NK-92 treated with Interleukin-12 subunit alpha and Interleukin-12 subunit beta, amount 100 ng/mL, for 24 hours (cell line): ENCODE data around the gene ABO.
"Not testable (repeated sequence)": the region's sequence is repeated elsewhere in the genome, so short reads cannot be mapped to it uniquely, and the experiment has no call there.

ENCODE experiments used
- DNase-seq: peaks from one replicate; lab custom pipeline; 2025; lab: John Stamatoyannopoulos, UW

ABO gene

GRCh38 chr9:133263557-133263956, 11.4 kb downstream of the ABO start:
- no peak for DNase-seq

DNA sequence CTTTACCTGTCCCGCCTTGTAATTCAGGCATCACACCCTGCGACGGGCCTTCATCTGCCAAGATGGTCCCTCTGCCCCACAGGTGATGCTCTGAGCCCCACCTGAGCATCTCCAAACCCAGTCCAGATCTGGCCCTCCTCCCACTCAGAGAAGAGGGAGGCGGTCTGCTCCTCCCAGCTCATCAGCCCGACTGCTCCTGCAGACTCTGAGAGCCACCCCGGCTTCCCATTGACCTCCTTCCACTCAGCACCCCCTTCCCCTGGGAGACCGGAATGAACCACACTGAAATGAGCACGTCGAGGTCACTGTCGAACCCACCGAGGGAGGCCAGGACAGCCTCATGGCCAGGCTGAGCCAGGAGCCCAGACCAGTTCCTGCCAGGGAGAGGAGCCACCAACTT, 12.8 kb downstream of the ABO start:
- no peak for DNase-seq

DNA sequence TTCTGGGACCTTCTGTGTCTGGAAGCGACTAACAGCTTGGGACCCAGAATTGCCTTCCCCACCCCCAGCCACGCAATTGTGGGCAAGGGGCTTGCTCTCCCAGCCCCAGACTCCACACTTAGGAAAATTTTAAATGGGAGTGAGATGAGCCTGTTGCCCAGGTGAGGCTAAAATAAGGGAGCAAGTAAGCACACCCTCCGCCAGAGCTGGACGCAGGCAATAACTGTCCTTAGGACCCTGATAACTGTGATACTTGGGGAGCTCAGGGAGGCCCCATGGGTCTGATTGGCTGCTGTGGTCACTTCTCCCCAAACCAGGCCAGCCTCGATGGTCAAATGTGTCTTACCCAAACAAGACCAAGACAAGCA, 13.3 kb downstream of the ABO start:
- no peak for DNase-seq

GRCh38 chr9:133261103-133261752, 13.8 kb downstream of the ABO start:
- DNase-seq = no peak

DNA sequence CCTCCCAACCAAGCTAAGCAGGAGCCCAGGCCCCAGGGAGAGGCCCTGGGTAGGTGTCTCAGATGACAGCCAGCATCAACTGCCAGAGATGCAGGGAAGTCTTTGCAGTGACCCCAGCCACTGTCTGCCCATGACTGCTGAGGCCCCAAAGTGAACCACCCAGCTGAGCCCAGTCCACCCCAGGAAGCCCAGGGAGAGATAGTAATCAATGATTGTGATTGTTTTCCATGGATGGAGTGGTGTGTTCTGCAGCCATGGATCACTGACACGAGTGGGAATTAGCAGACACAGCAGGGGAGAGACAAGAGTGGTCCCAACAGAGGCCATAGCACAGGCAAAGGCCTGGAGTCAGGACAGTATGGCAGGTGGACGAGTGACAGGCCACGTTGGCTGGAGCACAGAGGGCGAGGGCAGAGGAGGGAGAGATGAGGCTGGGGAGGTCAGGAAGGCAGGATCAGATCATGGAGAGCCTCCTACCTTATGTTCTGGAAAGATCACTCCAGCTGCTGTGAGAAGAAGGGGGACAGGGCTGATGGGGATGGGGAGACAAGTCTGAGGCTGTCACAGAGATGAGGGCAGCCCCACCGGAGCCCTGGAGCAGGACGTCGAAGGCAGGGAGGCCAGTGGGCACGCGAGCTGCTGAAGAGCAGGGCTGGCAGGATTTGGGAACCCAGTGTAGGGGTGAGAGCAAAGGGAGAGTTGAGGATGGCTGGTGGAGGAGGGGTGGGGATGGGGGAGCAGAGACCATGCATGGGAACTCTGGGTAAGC, 14.5 kb downstream of the ABO start:
- no peak for DNase-seq

DNA sequence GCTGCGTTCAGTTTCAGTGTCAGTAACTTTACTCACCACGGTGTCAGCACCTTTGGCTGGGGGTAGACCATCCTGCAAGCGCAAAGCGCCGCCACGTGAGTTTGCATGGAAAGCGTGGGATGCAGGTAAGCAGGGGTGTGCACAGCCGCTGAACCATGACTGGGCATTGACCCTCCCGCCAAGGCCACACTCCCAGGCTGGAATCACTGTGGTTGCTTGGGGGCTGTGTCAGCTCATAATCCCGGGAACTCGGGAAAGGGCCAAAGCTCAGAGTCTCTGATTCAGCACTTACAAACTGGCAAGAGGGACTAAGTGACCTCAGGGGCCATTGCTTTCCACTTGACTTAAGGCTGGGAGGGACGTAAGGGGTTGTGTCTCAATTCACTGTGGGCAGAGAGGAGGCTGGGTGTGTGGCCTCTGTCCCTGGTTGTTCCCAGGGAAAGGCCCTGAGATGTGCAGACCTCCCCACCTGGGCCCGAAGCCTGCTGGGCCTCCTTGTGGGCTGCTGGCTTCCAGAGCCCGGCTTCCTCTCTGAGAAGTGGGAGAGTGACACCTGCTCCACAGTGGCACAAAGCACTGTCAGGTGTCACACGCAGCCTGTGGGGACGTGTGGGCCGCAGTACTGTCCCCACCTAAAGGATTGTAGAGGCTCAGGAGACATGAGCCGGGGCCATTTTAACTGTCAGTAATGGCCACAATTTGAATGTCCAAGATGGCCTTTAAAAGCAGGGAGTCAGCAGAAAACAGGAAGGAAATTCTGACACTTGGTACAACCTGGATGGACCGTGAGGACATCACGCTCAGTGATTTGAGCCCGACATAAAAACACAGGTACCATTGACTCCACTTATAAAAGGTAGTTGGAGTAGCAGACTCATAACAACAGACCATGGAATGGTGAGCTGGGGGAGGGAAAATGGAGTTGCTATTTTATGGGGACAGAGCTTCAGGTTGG, 16.7 kb downstream of the ABO start:
- no peak for DNase-seq

GRCh38 chr9:133257465-133257956, 17.5 kb downstream of the ABO start:
- DNase-seq = no peak

GRCh38 chr9:133256686-133257091, 18.3 kb downstream of the ABO start:
- no peak for DNase-seq

GRCh38 chr9:133256136-133256461, 18.9 kb downstream of the ABO start:
- DNase-seq = no peak

DNA sequence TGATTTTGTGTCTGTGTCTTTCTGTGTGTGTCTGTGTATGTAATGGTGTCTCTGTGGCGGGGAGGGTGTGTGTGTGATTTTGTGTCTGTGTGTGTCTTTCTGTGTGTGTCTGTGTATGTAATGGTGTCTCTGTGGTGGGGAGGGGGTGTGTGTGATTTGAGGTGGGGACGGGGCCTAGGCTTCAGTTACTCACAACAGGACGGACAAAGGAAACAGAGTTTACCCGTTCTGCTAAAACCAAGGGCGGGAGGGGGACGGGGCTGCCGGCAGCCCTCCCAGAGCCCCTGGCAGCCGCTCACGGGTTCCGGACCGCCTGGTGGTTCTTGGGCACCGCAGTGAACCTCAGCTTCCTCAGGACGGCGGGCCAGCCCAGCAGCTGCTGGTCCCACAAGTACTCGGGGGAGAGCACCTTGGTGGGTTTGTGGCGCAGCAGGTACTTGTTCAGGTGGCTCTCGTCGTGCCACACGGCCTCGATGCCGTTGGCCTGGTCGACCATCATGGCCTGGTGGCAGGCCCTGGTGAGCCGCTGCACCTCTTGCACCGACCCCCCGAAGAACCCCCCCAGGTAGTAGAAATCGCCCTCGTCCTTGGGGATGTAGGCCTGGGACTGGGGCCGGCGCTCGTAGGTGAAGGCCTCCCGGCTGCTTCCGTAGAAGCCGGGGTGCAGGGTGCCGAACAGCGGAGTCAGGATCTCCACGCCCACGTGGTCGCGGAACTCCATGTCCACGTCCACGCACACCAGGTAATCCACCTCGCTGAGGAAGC, 19.4 kb downstream of the ABO start:
- DNase-seq = no peak

GRCh38 chr9:133254471-133254870, 20.5 kb downstream of the ABO start:
- DNase-seq = no peak

DNA sequence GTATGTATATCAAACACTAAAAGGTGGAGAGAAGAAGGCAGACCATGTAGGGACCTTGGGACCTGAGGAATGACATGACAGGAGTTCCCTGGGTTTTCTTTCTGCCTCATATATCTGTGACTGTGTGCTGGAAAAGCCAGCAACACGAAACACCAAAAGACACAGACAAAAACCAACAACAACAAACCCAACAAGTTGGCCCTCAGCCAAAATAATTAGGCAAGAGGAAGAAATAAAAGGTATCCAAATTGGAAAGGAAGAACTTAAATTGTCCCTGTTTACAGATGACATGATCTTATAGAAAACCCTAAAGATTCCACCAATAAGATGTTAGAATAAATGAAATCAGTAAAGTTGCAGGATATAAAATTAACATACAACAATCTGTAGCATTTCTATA, 21.7 kb downstream of the ABO start:
- no peak for DNase-seq

GRCh38 chr9:133252301-133253020, 22.5 kb downstream of the ABO start:
- DNase-seq = no peak

DNA sequence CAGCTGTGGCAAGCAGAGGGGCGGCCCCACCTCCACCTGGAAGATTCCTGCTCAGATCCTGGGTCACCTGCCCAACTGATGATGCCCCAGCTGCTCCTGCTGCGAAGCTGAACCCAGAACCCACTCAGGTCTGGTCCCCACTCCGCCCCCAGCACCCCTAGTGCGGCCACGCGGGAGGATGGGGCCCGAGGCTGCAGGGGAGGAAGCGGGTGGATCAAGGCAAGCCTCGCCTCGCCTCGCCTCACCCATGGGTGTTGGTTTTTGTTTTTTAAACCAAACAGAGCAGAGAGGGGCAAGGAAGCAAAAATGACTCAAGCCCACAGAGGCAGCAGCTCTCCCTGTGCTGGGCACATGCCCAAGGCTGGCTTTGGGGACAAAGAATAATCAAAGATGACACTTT, 23.2 kb downstream of the ABO start:
- no peak for DNase-seq

- not testable (repeated sequence) for DNase-seq
These were observed 23.8 kb downstream of the ABO start for GRCh38 chr9:133251221-133251620.

DNA sequence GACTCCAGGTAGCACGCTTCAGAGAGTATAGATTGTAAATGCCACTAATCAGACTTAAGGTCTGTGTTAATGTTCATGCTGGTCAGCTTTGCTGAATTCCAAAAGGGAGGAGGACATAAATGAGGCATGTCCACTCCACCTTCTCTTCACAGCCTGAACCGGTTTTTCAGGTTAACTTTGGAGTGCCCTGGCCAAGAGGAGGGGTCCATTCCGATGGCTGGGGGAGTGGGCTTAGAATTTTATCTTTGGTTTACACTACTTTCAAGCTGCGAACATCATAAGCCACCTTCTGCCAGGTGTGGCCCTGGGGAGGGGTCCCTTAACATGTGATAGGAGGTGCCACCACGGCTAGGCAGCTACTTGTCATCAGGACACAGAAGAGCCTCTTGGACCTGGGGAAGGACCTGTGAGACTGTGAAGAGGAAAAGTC, 24.2 kb downstream of the ABO start:
- no peak for DNase-seq

DNA sequence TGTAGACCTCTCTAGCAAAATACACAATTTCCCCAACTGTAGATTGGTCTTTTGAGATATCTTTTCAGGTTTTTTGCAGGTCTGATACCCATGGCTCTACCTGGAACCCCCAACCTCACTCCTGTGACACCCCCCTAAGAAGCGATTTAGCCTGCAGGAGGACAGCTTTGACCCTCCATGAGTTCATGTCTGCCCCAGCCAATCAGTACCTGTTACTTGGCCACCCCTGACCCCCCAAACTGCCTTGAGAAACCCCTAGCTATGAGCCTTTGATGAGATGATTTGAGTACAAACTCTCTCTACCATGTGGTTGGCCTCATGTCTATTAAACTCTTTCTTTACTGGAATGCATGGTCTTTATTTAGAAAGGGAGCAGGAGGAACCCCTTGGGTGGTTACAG, 25.7 kb downstream of the ABO start:
- DNase-seq = no peak

GRCh38 chr9:133248726-133249295, 26.2 kb downstream of the ABO start:
- no peak for DNase-seq

DNA sequence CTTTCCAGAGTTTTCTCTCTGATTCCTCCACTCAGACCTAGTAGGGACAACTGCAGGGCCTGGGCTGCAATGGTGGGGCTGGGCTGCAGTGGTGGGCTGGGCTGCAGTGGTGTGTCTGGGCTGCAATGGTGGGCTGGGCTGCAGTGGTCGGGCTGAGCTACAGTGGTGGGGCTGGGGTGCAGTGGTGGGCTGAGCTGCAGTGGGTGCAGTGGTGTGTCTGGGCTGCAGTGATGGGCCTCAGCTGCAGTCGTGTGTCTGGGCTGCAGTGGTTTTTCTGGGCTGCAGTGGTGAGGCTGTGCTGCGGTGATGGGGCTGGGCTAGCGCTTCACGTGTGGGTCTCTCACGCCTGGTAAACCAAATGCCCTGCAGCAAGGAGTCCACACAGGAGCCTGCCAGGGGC, 27.4 kb downstream of the ABO start:
- DNase-seq = no peak

DNA sequence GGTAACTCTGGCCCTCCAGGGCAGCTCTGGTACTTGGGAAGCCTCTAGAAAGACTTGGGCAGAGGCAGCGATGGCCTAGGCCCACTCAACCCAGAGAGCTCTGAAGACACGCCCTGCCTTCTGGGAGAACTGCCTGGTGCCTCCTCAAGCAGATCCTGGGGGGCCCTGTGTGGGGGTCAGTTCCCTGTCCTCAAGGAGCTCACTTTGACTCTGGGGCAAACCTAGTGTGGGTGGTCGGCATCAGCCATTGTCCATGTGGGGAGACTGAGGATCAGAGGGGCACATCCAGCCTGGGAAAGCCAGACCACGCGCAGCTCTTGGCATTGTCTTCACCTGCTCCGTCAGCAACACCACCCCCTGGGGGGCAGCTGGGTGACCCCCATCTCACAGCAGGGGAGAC, 28.0 kb downstream of the ABO start:
- no peak for DNase-seq

- DNase-seq = no peak
These were observed 28.4 kb downstream of the ABO start for GRCh38 chr9:133246562-133246961.
